Heart right ventricle (tissue), 16 donors: ENCODE results near the gene ATP6V0A1. TPM values are rescaled to one million over a fixed set of nuclear protein-coding genes. Genes with fewer than 3 reads are reported as not detected.

ENCODE experiments used
- ATAC-seq, 8 donors: fragments of 200-7000 bp; cut with Tn5 transposase; one replicate each; pipeline ENCODE4 v1.9.1; 2020; ENCODE audit warnings: mild to moderate bottlenecking in 8 of 8, moderate library complexity in 8 of 8, moderate number of reproducible peaks in 1 of 8
- DNase-seq, 2 donors: peaks; one replicate each; pipeline ENCODE4 v3.0.0-alpha.2; 2020
- H3K27ac ChIP-seq, 10 donors: fragments of 200-600 bp; sonication (generic) in 2 of 10; one replicate each; pipeline versions ENCODE4 v1.5.0 to v1.8.0; 2020 to 2022; ENCODE audit warnings: mild to moderate bottlenecking in 3 of 10
- H3K27me3 ChIP-seq, 7 donors: fragments of 200-600 bp; one replicate each; pipeline ENCODE4 v1.8.0; 2021 to 2022; ENCODE audit warnings: mild to moderate bottlenecking in 2 of 7
- H3K36me3 ChIP-seq, 9 donors: fragments of 200-600 bp; sonication (generic) in 1 of 9; one replicate each; pipeline versions ENCODE4 v1.5.0 to v1.8.0; 2020 to 2022; ENCODE audit warnings: mild to moderate bottlenecking in 2 of 9
- H3K4me1 ChIP-seq, 9 donors: fragments of 200-600 bp; sonication (generic) in 1 of 9; one replicate each; pipeline versions ENCODE4 v1.5.0 to v1.8.0; 2020 to 2022; ENCODE audit warnings: mild to moderate bottlenecking in 4 of 9
- H3K4me3 ChIP-seq, 10 donors: fragments of 200-600 bp; sonication (generic) in 2 of 10; one replicate each; pipeline versions ENCODE4 v1.5.0 to v1.8.0; 2020 to 2022; ENCODE audit warnings: mild to moderate bottlenecking in 7 of 10, moderate library complexity in 2 of 10
- H3K9me3 ChIP-seq, 11 donors: fragments of 200-600 bp in 10 of 11; sonication (generic) in 2 of 11; one replicate each; pipeline versions ENCODE4 v1.5.0 to v1.8.0; 2013 to 2022; ENCODE audit warnings: mild to moderate bottlenecking in 2 of 11, control low read depth in 1 of 11, moderate library complexity in 1 of 11
- WGBS, 2 donors: extraction: QIAGEN DNeasy Blood & Tissue Kit; methylation state at CpG; one replicate each; pipeline ENCODE4 v1.1.7; 2013; ENCODE audit warnings: inconsistent platforms in 1 of 2; 5-methylcytosine and 5-hydroxymethylcytosine counted together
- intact Hi-C, 10 donors: fragments of 100-400 bp; cut with DNase I; formaldehyde crosslinking; loops; one replicate each; pipeline versions ENCODE4 v1.11.1 to v1.14.2; 2022
- polyA plus RNA-seq, 2 donors: library from polyadenylated mRNA; stranded (reverse); fragments of 200-250 nt; gene quantifications; one replicate each; pipeline ENCODE4 v1.2.3, GENCODE V29; 2013
- total RNA-seq, 10 donors: library from RNA; stranded (reverse); fragmentation: NEBNext Ultra II Directional in 3 of 10; extraction: Animal tissue kit (Norgen Biotek cat#: 25700) in 3 of 10; gene quantifications; one replicate each; pipeline versions ENCODE4 v1.2.1 to v1.2.4, GENCODE V29; 2021 to 2023
- TF ChIP-seq, protein P1 (sequence below), 9 donors: fragments of 200-600 bp; sonication (generic) in 2 of 9; IDR thresholded peaks; one replicate each; pipeline versions ENCODE4 v1.5.0 to v1.8.0; 2021 to 2022; ENCODE audit warnings: antibody characterized with exemption in 9 of 9, mild to moderate bottlenecking in 5 of 9, moderate library complexity in 1 of 9
- donor health status: Arrhythmogenic right ventricular cardiomyopathy.
- donor health status: ischemic (EF 13 %, LVEDD 7.1; RV severe dilation, severe dysfunction).
- donor health status: healthy with polysubstance abuse.
- donor health status: DM: no; HTN: yes; CAD: no.
- donor health status: DM: no; HTN: no; CAD: no.
- donor health status: ischemic (EF 25% LVEDD 6.9; RV normal size, moderate dysfunction).
- donor health status: ischemic (EF 25% LVEDD 5.7; RV mildly dilated, moderate dysfunction).
- donor health status: healthy.
- donor health status: DM: yes; HTN: yes; CAD: no.
- donor health status: Ischemic cardiomyopathy.
- donor health status: ischemic (EF 35%, LVEDD 5.7; RV mildly dilated, moderate dysfunction).
- donor health status: nonischemic (EF 11% LVEDD 7.7; RV severe dilation, severe dysfunction).
- donor health status: DM: yes; HTN: yes; CAD: no.
- donor health status: PGD.
- donor health status: ischemic (EF 29% LVEDD 5.4; RV normal size, mild dysfunction).
- donor health status: nonischemic (EF 23%, LVEDD 6.1; RV moderate dilation, normal function).

The ATP6V0A1 gene
- total and polyA plus RNA-seq, 12 donors, result 28.1 to 48.5 (median 34.4) TPM

DNA sequence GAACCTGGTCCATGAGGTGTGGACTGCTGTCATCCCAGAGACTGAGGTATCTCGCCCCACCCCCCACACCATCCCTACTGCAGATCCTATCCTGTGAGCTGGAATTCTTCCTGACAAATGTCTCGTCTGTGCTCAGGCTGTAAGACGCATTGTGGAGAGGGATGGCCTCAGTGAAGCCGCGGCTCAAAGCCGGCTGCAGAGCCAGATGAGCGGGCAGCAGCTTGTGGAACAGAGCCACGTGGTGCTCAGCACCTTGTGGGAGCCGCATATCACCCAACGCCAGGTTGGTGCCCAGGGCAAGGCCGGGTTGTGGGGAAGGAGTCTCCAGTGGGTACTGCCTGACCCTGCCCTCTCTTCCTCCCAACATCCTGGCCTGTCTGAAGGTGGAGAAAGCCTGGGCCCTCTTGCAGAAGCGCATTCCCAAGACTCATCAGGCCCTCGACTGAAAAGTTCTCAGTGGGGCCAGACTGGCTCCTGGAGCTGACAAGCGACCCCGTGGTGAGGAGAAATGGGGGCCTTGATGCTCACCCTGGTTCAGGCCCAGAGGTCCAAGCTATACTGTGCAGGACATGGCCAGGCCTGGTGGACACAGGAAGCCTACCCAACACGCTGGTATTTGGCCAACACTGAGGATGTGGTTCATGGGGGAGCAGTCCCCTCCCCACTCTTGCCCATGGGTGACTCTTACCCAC is 107.0 kb downstream of the ATP6V0A1 start:
- intact Hi-C loops, result no loop called here
- ATAC-seq (no peak), DNase-seq (no peak)
- WGBS, 2 donors, result 93 to 94% methylated on average over 16 of the region's 16 CpGs
- peaks cover 11 to 66% (median 45%) of the 10 kb centered on the region in 9 donors for H3K4me1 ChIP-seq
- H3K27ac ChIP-seq, result peak overlapping the region in 8 of 10 donors; percentile 93 to 99 (median 96)
- H3K4me3 ChIP-seq, result peak overlapping the region in 4 of 10 donors; percentile 78 to 91 (median 90)
- H3K36me3 ChIP-seq, result peaks cover 0 to 53% (median 41%) of the 10 kb centered on the region in 9 donors
- TF ChIP-seq, protein P1, sequence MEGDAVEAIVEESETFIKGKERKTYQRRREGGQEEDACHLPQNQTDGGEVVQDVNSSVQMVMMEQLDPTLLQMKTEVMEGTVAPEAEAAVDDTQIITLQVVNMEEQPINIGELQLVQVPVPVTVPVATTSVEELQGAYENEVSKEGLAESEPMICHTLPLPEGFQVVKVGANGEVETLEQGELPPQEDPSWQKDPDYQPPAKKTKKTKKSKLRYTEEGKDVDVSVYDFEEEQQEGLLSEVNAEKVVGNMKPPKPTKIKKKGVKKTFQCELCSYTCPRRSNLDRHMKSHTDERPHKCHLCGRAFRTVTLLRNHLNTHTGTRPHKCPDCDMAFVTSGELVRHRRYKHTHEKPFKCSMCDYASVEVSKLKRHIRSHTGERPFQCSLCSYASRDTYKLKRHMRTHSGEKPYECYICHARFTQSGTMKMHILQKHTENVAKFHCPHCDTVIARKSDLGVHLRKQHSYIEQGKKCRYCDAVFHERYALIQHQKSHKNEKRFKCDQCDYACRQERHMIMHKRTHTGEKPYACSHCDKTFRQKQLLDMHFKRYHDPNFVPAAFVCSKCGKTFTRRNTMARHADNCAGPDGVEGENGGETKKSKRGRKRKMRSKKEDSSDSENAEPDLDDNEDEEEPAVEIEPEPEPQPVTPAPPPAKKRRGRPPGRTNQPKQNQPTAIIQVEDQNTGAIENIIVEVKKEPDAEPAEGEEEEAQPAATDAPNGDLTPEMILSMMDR (IDR thresholded peaks at IDR 0.05), result no peak
- no peaks in the 10 kb centered on the region for H3K9me3 ChIP-seq
- no peaks in the 10 kb centered on the region for H3K27me3 ChIP-seq

DNA sequence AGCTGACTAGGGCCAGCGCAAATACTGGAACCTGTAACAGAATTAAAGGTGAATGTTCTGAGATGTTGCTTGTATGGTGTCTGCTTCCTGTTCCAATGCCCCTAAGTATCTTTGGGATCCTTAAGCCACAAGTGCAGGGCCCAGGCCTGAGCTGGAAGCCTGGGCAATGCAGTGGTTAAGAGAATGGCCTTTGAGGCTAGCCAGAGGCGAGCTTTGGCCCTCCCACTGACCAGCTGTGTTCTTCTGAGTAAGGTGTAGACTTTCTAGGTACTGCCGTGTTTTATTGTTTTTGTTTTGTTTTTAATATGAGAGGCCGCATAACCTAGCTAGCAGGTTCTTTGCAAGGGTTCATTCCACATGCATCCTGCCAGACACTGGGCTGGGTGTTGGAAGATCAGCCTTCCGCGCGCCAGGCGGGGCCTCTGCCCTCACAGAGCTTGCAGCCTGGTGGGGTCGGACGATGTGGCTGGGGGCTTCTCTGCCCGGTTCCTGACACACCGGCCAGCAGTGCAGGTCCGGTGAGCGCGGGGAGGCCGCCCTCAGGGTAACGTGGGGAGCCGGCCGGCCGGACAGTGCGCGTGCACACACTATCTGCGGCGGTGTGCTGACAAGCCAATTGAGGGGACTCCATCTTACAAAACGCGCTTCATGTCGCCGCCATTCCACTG is 107.7 kb downstream of the ATP6V0A1 start:
- peak overlapping the region; percentile 93 to 99 (median 96) for H3K27ac ChIP-seq
- peaks cover 0 to 59% (median 48%) of the 10 kb centered on the region in 9 donors for H3K36me3 ChIP-seq
- H3K4me3 ChIP-seq, result peak overlapping the region; percentile 78 to 96 (median 88)
- TF ChIP-seq, protein P1 (IDR thresholded peaks at IDR 0.05), result no peak
- WGBS, 2 donors, result 19% methylated on average over 28 of the region's 28 CpGs
- peaks cover 13 to 64% (median 42%) of the 10 kb centered on the region in 9 donors for H3K4me1 ChIP-seq
- H3K27me3 ChIP-seq, result no peaks in the 10 kb centered on the region
- intact Hi-C loops, result no loop called here
- DNase-seq (no peak), ATAC-seq (peak in 4 of 8 donors; percentile 21 to 34 (median 28))
- no peaks in the 10 kb centered on the region for H3K9me3 ChIP-seq

DNA sequence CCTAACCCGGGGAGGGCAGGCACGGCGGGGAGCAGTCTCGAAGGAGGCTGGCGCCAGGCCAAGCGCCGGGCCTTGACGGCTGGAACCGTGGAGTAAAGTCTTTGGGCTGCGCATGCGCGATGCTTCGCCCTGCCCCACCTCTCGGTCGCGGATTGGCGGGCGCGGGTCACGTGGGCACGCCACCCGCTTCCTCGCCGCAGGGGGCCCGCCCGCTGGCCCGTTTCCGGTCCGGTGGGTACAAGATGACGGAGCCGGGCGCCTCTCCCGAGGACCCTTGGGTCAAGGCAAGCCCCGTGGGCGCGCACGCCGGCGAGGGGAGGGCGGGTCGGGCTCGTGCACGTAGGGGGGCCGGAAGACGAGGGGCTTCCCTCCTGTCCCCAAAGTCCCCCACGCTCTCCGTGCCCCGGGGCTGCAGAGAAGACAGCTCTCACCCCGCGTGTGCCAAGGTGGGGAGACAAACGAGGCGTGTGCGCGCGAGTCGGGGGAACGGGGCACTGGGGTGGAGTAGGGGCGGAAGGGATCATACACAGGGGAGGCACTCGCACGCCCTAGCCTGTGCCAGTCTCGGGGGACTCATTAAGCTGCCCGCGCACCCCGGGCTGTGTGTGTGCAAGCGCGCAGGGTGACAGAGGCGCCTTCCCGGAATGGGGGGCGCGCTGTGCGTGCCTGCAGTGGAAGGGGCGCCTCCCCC is 108.3 kb downstream of the ATP6V0A1 start, which contains the start of gene MLX:
MLX (plus strand) TSS at position 218 of the 691 bp plus-strand sequence; CDS start at position 243, 25 bp downstream.
- H3K4me1 ChIP-seq, result peaks cover 13 to 66% (median 41%) of the 10 kb centered on the region in 9 donors
- 0% methylated on average over 64 to 72 of the region's 72 CpGs for WGBS, 2 donors
- intact Hi-C loops, result no loop called here

More for the DNA sequence above, 108.3 kb downstream of the ATP6V0A1 start, which contains the start of gene MLX:
- DNase-seq (peak; percentile 94 to 97), ATAC-seq (peak; percentile 83 to 90 (median 90))
- H3K9me3 ChIP-seq, result no peaks in the 10 kb centered on the region
- peaks cover 2 to 66% (median 55%) of the 10 kb centered on the region in 9 donors for H3K36me3 ChIP-seq
- H3K4me3 ChIP-seq, result peak within 1 kb of the TSS; percentile 78 to 96 (median 88)
- peak within 1 kb of the TSS; percentile 93 to 99 (median 96) for H3K27ac ChIP-seq
- no peaks in the 10 kb centered on the region for H3K27me3 ChIP-seq
- TF ChIP-seq, protein P1 (IDR thresholded peaks at IDR 0.05), result no peak
